ENCODE measurements around the gene ACOT7. TPM values are rescaled to one million over a fixed set of nuclear protein-coding genes. Genes with fewer than 3 reads are reported as not detected.
A peak's percentile ranks its signal among the peaks of the same experiment; 100 is the strongest.

Gene ACOT7
- total RNA-seq, 3 donors from 2014 or later: 9.4 to 12.8 (median 11.5) TPM

DNA sequence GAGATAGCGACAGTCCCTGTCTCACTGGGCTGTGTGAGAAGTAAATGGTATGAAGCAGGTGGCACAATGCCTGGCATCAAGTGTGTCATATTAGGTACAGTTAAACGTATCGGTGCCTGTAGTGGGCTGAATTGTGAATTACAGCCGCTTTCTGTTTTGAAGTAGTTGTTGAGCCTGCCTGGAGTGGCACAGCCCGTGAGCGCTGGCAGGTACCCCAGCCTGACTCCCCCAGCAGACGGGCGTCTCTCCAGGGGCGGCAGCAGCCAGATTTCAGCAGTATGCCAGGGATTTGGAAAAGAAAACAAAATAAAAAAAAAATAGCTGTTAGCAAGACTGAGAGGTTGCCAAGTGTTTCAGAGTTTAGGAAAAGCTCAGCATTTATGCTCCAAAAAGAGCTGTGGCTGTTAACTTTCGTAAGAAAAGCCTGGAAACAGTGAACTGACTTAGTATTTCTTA, 106.1 kb downstream of the ACOT7 start:
- DNase-seq (ENCODE audit: low spot score in 2 of 2): no peak

DNA sequence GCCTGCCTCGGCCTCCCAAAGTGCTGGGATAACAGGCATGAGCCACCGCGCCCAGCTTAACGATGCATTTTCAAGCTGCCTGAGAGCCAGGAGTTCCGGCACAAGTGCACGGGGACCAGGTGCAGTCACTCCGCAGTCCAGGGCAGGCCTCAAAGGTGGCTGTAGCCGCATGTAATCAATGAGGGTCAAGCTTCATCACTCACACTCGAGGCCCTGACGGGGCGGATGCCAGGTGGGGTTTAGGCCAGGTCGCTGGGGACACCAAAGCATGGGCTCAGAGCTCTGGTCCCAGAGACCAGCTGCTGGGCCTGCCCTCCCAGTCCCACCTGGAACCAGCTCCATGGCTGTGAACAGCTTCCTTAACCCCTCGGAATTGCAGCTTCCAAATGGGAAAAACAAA, 106.5 kb downstream of the ACOT7 start:
- Histone ChIP-seq H3K27ac (peak overlapping the region in 1 of 2 donors; percentile 14), H3K27me3 (no peaks in the 10 kb centered on the region), H3K4me3 (peak overlapping the region in 1 of 3 donors; percentile 6), H3K36me3 (no peaks in the 10 kb centered on the region), H3K9me3 (no peaks in the 10 kb centered on the region), H3K4me1 (no peaks in the 10 kb centered on the region)
- TF ChIP-seq POLR2A (IDR thresholded peaks at IDR 0.05) (no peak), CTCF (IDR thresholded peaks at IDR 0.05) (no peak), POLR2AphosphoS5 (IDR thresholded peaks at IDR 0.05) (no peak)
- no peak for DNase-seq (ENCODE audit: low spot score in 2 of 2)
- intact Hi-C loops (cut with DNase I; ENCODE audit: low total_unique reads): no loop called here

More for the DNA sequence above, 106.1 kb downstream of the ACOT7 start:
- intact Hi-C loops (cut with DNase I; ENCODE audit: low total_unique reads): no loop called here
- no peak for TF ChIP-seq POLR2AphosphoS5 (IDR thresholded peaks at IDR 0.05)
- H3K36me3 ChIP-seq: no peaks in the 10 kb centered on the region
- peak overlapping the region; percentile 14 to 33 for H3K27ac ChIP-seq
- no peaks in the 10 kb centered on the region for H3K4me1 ChIP-seq
- no peaks in the 10 kb centered on the region for H3K9me3 ChIP-seq
- peak overlapping the region in 1 of 3 donors; percentile 6 for H3K4me3 ChIP-seq
- no peaks in the 10 kb centered on the region for H3K27me3 ChIP-seq

GRCh38 chr1:6286266-6286665, 107.3 kb downstream of the ACOT7 start:
- no peaks in the 10 kb centered on the region for H3K27me3 ChIP-seq
- intact Hi-C loops (cut with DNase I; ENCODE audit: low total_unique reads): loop anchor here (1.0 kb wide), 1 partner anchor 48 kb away; no protein-coding TSS in a partner anchor
- TF ChIP-seq POLR2A (IDR thresholded peaks at IDR 0.05): no peak
- no peak for TF ChIP-seq POLR2AphosphoS5 (IDR thresholded peaks at IDR 0.05)
- no peak for TF ChIP-seq CTCF (IDR thresholded peaks at IDR 0.05)

DNA sequence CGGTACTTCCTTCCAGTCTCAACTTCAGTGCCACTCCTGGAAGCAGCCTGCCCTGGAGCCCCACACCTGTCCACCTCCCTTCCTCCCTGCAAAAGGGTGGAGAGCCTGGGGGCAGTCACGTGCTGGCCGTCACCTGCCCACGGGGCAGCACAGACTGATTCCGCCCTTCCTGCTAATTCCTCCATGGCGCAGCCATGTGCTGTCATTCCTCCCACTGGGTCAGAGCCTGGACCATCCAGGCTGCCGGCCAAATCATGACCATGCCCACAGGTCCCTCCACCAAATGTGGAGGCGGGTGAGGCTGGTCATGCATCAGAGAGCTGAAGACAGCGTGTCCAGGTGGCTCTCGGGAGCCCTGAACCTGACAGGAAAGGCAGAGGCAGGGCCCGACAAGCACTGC, 108.2 kb downstream of the ACOT7 start:
- Histone ChIP-seq H3K27ac (no peak overlapping the region), H3K9me3 (no peaks in the 10 kb centered on the region), H3K36me3 (no peaks in the 10 kb centered on the region), H3K4me3 (no peak overlapping the region), H3K4me1 (no peaks in the 10 kb centered on the region), H3K27me3 (no peaks in the 10 kb centered on the region)
- DNase-seq (ENCODE audit: low spot score in 2 of 2): no peak
- no peak for TF ChIP-seq POLR2A (IDR thresholded peaks at IDR 0.05)
- TF ChIP-seq POLR2AphosphoS5 (IDR thresholded peaks at IDR 0.05): no peak
- TF ChIP-seq CTCF (IDR thresholded peaks at IDR 0.05): no peak
- intact Hi-C loops (cut with DNase I; ENCODE audit: low total_unique reads): no loop called here

More at GRCh38 chr1:6286266-6286665, 107.3 kb downstream of the ACOT7 start:
- H3K36me3 ChIP-seq: no peaks in the 10 kb centered on the region
- DNase-seq (ENCODE audit: low spot score in 2 of 2): no peak
- no peaks in the 10 kb centered on the region for H3K9me3 ChIP-seq
- no peak overlapping the region for H3K27ac ChIP-seq
- no peaks in the 10 kb centered on the region for H3K4me1 ChIP-seq
- H3K4me3 ChIP-seq: no peak overlapping the region

DNA sequence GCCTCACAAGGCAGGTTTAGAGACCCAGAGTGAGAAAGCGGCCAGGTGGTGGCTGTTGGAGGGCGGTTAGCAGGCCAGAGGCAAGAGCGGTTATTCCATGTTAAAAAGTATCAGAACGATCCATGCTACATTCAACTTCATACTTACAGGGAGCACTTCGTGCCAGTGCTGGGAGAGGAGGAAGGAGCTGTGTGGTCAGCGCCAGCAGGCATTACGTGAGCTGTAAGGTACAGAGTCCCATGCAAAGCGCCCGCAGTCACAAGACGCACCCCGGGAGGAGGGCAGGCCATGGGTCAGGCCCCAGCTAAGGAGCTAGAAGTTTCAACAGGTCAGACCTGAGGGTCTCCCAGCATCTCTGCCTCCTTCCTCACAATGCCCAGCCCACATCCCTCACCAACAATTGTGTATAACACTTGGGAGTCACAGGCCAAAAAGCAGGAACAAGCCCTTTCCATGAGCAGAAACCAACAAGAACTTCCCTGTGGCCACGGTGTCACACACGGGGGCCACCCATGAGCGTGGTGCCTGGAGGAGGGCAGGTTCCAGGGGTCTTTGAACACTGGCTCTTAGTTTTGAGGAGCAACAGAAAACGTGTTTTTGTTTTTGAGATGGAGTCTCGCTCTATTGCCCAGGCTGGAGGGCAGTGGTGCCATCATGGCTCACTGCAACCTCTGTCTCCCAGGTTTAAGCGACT, 110.8 kb downstream of the ACOT7 start:
- Histone ChIP-seq H3K4me3 (no peak overlapping the region), H3K36me3 (no peaks in the 10 kb centered on the region), H3K4me1 (no peaks in the 10 kb centered on the region), H3K27me3 (no peaks in the 10 kb centered on the region), H3K9me3 (no peaks in the 10 kb centered on the region), H3K27ac (no peak overlapping the region)
- intact Hi-C loops (cut with DNase I; ENCODE audit: low total_unique reads): loop anchor here (5.0 kb wide), 1 partner anchor 655 kb away; no protein-coding TSS in a partner anchor
- TF ChIP-seq POLR2AphosphoS5 (IDR thresholded peaks at IDR 0.05) (no peak), CTCF (IDR thresholded peaks at IDR 0.05) (no peak), POLR2A (IDR thresholded peaks at IDR 0.05) (no peak)
- DNase-seq (ENCODE audit: low spot score in 2 of 2): no peak

Data from breast epithelium (tissue), 4 donors.